Measurements from ENCODE around the gene CTBP1.
A peak's percentile ranks its signal among the peaks of the same experiment; 100 is the strongest.

The CTBP1 gene

DNA sequence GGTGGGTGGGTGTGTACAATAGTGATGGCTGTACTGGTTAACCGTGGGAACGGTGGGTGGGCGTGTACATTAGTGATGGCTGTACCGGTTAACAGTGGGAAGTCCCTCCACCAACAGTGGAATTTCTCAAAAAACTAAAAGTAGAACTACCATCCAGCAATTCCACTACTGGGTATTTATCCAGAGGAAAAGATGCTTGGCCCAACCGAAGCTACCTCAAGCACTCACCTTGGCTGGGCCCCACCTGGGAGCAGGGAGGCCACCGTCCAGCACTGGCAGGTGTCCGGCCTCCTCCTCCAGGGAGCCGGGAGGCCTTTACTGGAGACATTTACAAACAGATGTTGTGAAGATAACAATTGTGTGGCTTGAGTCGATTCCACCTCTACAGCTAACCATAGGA is 34.8 kb upstream of the CTBP1 start:
- TF ChIP-seq, protein P1, sequence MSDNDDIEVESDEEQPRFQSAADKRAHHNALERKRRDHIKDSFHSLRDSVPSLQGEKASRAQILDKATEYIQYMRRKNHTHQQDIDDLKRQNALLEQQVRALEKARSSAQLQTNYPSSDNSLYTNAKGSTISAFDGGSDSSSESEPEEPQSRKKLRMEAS (IDR thresholded peaks at IDR 0.05; ENCODE audit: low read depth, low read length): no peak
- no peak for TF ChIP-seq POLR2A (IDR thresholded peaks at IDR 0.05; ENCODE audit: extremely low read depth, insufficient read length)
- TF ChIP-seq, protein P2, sequence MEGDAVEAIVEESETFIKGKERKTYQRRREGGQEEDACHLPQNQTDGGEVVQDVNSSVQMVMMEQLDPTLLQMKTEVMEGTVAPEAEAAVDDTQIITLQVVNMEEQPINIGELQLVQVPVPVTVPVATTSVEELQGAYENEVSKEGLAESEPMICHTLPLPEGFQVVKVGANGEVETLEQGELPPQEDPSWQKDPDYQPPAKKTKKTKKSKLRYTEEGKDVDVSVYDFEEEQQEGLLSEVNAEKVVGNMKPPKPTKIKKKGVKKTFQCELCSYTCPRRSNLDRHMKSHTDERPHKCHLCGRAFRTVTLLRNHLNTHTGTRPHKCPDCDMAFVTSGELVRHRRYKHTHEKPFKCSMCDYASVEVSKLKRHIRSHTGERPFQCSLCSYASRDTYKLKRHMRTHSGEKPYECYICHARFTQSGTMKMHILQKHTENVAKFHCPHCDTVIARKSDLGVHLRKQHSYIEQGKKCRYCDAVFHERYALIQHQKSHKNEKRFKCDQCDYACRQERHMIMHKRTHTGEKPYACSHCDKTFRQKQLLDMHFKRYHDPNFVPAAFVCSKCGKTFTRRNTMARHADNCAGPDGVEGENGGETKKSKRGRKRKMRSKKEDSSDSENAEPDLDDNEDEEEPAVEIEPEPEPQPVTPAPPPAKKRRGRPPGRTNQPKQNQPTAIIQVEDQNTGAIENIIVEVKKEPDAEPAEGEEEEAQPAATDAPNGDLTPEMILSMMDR (IDR thresholded peaks at IDR 0.05; ENCODE audit: low read depth, low read length): no peak
- no peak for TF ChIP-seq MYC (IDR thresholded peaks at IDR 0.05; ENCODE audit: low read depth, low read length)
- no peak for DNase-seq (ENCODE audit: low read depth)
- H3K4me3 ChIP-seq (ENCODE audit: low read depth, low read length): no peak overlapping the region

DNA sequence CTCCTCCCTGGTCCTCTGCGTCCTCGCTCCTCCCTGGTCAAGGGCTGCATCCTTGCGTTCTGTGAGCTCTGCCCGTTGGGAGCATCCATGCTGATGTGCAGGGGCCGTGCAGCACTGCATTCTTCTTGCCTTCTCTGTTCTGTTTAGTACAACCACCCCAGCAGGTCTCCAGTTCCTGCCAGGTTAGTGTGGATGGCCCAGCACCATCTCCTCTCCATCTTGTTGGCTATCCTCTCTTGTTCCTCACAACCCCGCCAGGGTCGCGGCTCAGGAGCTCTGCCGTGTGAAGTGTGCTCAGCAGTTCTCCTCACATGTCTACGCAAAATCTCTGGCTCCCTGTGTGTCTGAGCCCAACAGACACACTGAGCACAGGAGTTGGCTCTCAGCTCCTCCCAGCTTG is 30.3 kb upstream of the CTBP1 start:
- TF ChIP-seq, protein P1 (IDR thresholded peaks at IDR 0.05; ENCODE audit: low read depth, low read length): no peak
- TF ChIP-seq, protein P2 (IDR thresholded peaks at IDR 0.05; ENCODE audit: low read depth, low read length): no peak
- TF ChIP-seq MYC (IDR thresholded peaks at IDR 0.05; ENCODE audit: low read depth, low read length) (no peak), POLR2A (IDR thresholded peaks at IDR 0.05; ENCODE audit: extremely low read depth, insufficient read length) (no peak)
- H3K4me3 ChIP-seq (ENCODE audit: low read depth, low read length): no peak overlapping the region
- DNase-seq (ENCODE audit: low read depth): no peak

DNA sequence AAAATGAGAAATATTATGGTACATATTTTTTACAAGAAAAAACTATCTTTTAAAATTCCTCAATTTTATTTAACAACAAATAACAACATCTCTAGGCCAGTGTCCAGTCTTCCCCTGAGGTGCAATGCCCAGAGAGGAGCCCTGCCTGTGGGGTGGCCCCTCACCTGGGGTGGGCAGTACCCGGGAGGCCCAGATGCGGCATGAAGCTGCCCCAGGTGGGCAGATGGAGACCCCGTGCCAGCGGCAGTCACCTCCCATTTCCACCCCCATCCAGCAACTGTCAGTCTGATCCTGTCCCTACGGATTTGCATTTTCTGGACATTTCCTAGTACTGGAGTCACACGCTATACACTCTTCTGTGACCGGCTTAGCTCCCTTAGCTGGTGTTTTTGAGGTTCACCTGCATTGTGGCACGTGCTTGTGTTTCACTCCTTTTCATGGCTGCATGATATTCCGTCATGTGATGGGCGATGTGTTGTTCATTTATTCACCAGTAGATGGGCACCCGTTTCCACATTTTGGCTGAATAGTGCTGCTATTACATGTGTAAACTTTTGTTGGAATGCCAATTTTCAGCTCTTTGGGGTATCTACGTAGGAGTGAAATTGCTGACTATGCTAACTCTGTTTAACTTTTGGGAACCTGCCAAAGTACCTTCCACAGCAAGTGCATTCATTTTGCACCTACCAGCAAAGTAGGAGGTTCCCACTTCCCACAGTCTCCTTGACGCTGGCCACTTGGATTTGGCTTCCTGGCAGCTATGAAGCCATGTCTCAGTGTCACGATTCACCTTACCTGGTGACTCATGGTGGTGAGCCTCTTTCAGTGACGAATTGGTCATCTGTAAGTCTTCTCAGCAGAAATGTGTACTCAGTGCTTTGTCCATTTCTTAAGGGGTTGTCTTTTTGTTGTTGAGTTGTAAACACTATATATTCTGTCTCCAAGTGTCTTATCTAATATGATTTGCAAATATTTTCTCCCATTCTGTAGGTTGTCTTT is 29.0 kb upstream of the CTBP1 start:
- TF ChIP-seq MYC (IDR thresholded peaks at IDR 0.05; ENCODE audit: low read depth, low read length): no peak
- TF ChIP-seq, protein P1 (IDR thresholded peaks at IDR 0.05; ENCODE audit: low read depth, low read length): no peak
- TF ChIP-seq, protein P2 (IDR thresholded peaks at IDR 0.05; ENCODE audit: low read depth, low read length): no peak
- no peak for TF ChIP-seq POLR2A (IDR thresholded peaks at IDR 0.05; ENCODE audit: extremely low read depth, insufficient read length)
- DNase-seq (ENCODE audit: low read depth): peak; percentile 40
- H3K4me3 ChIP-seq (ENCODE audit: low read depth, low read length): no peak overlapping the region

DNA sequence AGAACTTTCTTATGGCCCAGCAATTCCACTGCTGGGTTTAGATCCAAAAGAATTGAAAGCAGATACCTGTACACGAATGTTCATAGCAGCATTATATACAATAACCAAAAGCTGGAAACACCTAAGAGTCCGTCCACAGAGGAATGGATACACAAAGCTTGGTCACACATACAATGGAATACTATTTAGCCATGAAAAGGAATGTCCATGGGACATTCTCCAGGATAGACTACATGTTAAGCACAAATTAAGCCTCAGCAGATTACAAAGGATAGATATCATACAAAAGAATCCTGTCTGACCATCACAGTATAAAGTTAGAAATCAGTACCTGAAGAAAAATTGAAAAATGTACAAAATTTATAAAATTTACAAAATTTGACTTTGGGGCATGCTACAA is 28.1 kb upstream of the CTBP1 start:
- no peak for DNase-seq (ENCODE audit: low read depth)
- H3K4me3 ChIP-seq (ENCODE audit: low read depth, low read length): no peak overlapping the region
- no peak for TF ChIP-seq MYC (IDR thresholded peaks at IDR 0.05; ENCODE audit: low read depth, low read length)
- no peak for TF ChIP-seq POLR2A (IDR thresholded peaks at IDR 0.05; ENCODE audit: extremely low read depth, insufficient read length)
- TF ChIP-seq, protein P1 (IDR thresholded peaks at IDR 0.05; ENCODE audit: low read depth, low read length): no peak

DNA sequence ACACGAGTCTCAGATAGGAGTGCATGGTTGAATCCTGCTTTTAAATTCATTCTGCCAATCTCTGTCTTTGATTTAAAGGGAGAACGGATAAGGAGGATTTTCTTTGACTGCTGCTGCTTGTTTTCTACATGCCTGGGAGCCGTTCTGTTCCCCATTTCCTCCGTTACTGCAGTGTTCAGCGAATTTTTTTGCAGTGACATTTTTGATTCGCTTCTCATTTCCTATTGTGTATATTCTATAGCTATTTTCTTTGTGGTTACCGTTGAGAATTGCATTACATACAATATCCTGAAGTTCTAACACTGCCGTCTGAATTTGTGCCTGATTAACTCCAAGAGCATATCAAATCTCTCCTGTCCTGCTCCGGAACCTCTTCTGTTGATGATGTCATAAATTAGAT is 25.9 kb upstream of the CTBP1 start:
- DNase-seq (ENCODE audit: low read depth): no peak
- TF ChIP-seq POLR2A (IDR thresholded peaks at IDR 0.05; ENCODE audit: extremely low read depth, insufficient read length) (no peak), MYC (IDR thresholded peaks at IDR 0.05; ENCODE audit: low read depth, low read length) (no peak)
- TF ChIP-seq, protein P2 (IDR thresholded peaks at IDR 0.05; ENCODE audit: low read depth, low read length): no peak
- TF ChIP-seq, protein P1 (IDR thresholded peaks at IDR 0.05; ENCODE audit: low read depth, low read length): no peak

DNA sequence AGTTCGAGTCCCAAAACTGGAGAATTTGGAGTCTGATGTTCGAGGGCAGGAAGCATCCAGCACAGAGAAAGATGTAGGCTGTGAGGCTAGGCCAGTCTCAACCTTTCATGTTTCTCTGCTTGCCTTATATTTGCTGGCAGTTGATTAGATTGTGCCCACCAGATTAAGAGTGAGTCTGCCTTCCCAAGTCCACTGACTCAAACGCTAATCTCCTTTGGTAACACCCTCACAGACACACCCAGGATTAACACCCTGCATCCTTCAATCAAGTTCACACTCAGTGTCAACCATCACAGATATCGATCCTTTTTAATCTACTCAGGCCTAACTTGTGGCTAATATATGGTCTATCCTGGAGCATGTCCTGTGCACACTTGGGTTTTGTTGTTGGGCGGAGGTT is 22.8 kb upstream of the CTBP1 start:
- no peak for DNase-seq (ENCODE audit: low read depth)
- TF ChIP-seq, protein P1 (IDR thresholded peaks at IDR 0.05; ENCODE audit: low read depth, low read length): no peak
- TF ChIP-seq MYC (IDR thresholded peaks at IDR 0.05; ENCODE audit: low read depth, low read length) (no peak), POLR2A (IDR thresholded peaks at IDR 0.05; ENCODE audit: extremely low read depth, insufficient read length) (no peak)
- TF ChIP-seq, protein P2 (IDR thresholded peaks at IDR 0.05; ENCODE audit: low read depth, low read length): no peak
- no peak overlapping the region for H3K4me3 ChIP-seq (ENCODE audit: low read depth, low read length)

More for the DNA sequence above, 25.9 kb upstream of the CTBP1 start:
- H3K4me3 ChIP-seq (ENCODE audit: low read depth, low read length): no peak overlapping the region

Data from NB4 (cell line).